Measurements from ENCODE around the gene DNAH2. TPM values are rescaled to one million over a fixed set of nuclear protein-coding genes. Genes with fewer than 3 reads are reported as not detected.

Gene DNAH2
- total and polyA plus RNA-seq, 2 of the 4 experiments (the other 2 are of a cell fraction): under 0.01 to 0.02 TPM

DNA sequence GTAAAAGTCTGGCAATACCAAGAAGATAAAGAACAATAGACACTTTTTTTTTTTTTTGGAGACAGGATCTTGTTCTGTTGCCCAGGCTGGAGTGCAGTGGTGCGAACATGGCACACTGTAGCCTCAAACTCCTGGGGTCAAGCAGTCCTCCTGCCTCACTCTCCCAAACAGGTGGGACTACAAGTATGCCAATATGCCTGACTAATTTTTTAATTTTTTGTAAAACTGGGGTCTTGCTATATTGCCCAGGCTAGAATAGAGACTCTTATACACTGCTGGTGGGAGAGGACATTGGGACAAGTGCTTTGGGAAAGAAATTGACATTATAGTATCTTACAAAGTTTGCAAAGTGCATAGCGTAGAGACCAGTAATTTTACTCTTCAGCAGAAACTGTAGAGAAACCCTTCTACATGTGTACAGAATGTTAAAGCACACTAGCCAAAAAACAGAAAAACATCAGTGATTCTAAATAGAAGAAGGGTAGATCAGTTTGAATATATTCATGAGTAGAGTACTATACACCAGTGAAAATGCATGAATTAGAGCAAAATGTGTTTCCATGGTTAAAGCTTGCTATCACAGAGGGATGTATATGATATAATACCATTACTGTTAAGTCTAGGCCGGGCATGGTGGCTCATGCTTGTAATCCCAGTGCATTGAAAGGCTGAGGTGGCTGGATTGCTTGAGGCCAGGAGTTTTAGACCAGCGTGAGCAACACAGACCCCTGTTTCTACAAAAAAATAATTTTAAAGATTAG lies 19.5 kb upstream of the DNAH2 start:
- Histone ChIP-seq H2AK5ac (ENCODE audit: low read depth, low read length) (no peak overlapping the region), H3K14ac (replicated peaks; ENCODE audit: low read depth, low read length) (no peak overlapping the region), H3K27me3 (ENCODE audit: control insufficient read depth, insufficient read depth, low read length) (no peaks in the 10 kb centered on the region), H3K9me3 (ENCODE audit: control insufficient read depth, insufficient read depth, low read length) (no peaks in the 10 kb centered on the region), H3K18ac (ENCODE audit: low read depth, low read length) (no peak overlapping the region), H3K4ac (ENCODE audit: low read depth, low read length) (no peak overlapping the region), H2AFZ (replicated peaks; ENCODE audit: low read length, poor library complexity) (no peak overlapping the region), H4K8ac (ENCODE audit: low read depth in 2 of 2, low read length in 2 of 2) (no peak overlapping the region), H3K4me3 (ENCODE audit: insufficient read depth, low read depth, low read length) (no peak overlapping the region), H3K9me1 (ENCODE audit: insufficient read depth, low read length) (no peaks in the 10 kb centered on the region), H3K23ac (ENCODE audit: low read depth, low read length) (no peak overlapping the region), H3K56ac (ENCODE audit: extremely low read depth, insufficient read depth, low read length) (no peak overlapping the region), H2BK15ac (ENCODE audit: low read depth, low read length) (no peak overlapping the region), H2BK5ac (ENCODE audit: low read depth, low read length, poor library complexity, severe bottlenecking) (no peak overlapping the region), H2BK20ac (ENCODE audit: low read depth, low read length) (no peak overlapping the region), H3K27ac (ENCODE audit: insufficient read depth, low read length) (no peak overlapping the region), H3K36me3 (ENCODE audit: control insufficient read depth, insufficient read depth, low read length) (peaks cover 13% of the 10 kb centered on the region), H3K4me2 (ENCODE audit: low read depth, low read length) (no peak overlapping the region), H4K5ac (ENCODE audit: low read depth, low read length) (no peak overlapping the region), H4K20me1 (ENCODE audit: insufficient read depth, low read length) (no peaks in the 10 kb centered on the region), H3K9ac (ENCODE audit: low read depth, low read length) (no peak overlapping the region), H2BK120ac (ENCODE audit: low read depth, low read length) (no peak overlapping the region), H3K79me1 (ENCODE audit: low read depth in 1 of 2, low read length in 2 of 2) (no peaks in the 10 kb centered on the region; a peak in 1 of 4 replicates), H2AK9ac (replicated peaks; ENCODE audit: low read depth, low read length, poor library complexity) (no peak overlapping the region), H3K4me1 (ENCODE audit: control insufficient read depth, insufficient read depth, low read length) (no peaks in the 10 kb centered on the region), H4K91ac (ENCODE audit: insufficient read depth, low read depth, low read length) (no peak overlapping the region)
- POLR2A ChIA-PET (ENCODE audit: unreplicated experiment): no interaction called here
- ATAC-seq (ENCODE audit: low read depth) (no peak), DNase-seq (no peak)
- in situ Hi-C loops (cut with MboI; ENCODE audit: low sequenced_read_pairs) (no loop called here), intact Hi-C loops (cut with micrococcal nuclease) (no loop called here), dilution Hi-C loops (cut with HindIII; ENCODE audit: low sequenced_read_pairs, unreplicated experiment) (no loop called here)
- WGBS, 2 experiments (ENCODE audit: extremely low coverage in 2 of 2, insufficient read length in 1 of 2): no CpG with 5 or more reads among the region's 4 CpGs
- no TSS peak for BruUV-seq (replicated peaks)
- CTCF ChIA-PET: no interaction called here
- TF ChIP-seq MAFK (IDR thresholded peaks at IDR 0.05; ENCODE audit: low read depth, low read length): no peak
- no peak for TF ChIP-seq FOS (IDR thresholded peaks at IDR 0.05; ENCODE audit: low read depth, low read length)
- TF ChIP-seq CHD1 (IDR thresholded peaks at IDR 0.05; ENCODE audit: low read depth, low read length): no peak
- TF ChIP-seq, protein P1, sequence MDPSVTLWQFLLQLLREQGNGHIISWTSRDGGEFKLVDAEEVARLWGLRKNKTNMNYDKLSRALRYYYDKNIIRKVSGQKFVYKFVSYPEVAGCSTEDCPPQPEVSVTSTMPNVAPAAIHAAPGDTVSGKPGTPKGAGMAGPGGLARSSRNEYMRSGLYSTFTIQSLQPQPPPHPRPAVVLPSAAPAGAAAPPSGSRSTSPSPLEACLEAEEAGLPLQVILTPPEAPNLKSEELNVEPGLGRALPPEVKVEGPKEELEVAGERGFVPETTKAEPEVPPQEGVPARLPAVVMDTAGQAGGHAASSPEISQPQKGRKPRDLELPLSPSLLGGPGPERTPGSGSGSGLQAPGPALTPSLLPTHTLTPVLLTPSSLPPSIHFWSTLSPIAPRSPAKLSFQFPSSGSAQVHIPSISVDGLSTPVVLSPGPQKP (IDR thresholded peaks at IDR 0.05; ENCODE audit: borderline replicate concordance, low read depth, low read length): no peak
- no peak for TF ChIP-seq SMC3 (IDR thresholded peaks at IDR 0.05; ENCODE audit: low read depth, low read length)
- TF ChIP-seq, protein P2, sequence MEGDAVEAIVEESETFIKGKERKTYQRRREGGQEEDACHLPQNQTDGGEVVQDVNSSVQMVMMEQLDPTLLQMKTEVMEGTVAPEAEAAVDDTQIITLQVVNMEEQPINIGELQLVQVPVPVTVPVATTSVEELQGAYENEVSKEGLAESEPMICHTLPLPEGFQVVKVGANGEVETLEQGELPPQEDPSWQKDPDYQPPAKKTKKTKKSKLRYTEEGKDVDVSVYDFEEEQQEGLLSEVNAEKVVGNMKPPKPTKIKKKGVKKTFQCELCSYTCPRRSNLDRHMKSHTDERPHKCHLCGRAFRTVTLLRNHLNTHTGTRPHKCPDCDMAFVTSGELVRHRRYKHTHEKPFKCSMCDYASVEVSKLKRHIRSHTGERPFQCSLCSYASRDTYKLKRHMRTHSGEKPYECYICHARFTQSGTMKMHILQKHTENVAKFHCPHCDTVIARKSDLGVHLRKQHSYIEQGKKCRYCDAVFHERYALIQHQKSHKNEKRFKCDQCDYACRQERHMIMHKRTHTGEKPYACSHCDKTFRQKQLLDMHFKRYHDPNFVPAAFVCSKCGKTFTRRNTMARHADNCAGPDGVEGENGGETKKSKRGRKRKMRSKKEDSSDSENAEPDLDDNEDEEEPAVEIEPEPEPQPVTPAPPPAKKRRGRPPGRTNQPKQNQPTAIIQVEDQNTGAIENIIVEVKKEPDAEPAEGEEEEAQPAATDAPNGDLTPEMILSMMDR (conservative IDR thresholded peaks at IDR 0.05; ENCODE audit: low read depth, low read length): no peak
- no peak for TF ChIP-seq BHLHE40 (IDR thresholded peaks at IDR 0.05; ENCODE audit: low read depth, low read length)
- TF ChIP-seq POLR2A (IDR thresholded peaks at IDR 0.05; ENCODE audit: low read depth, low read length): no peak
- no peak for TF ChIP-seq RCOR1 (IDR thresholded peaks at IDR 0.05; ENCODE audit: insufficient replicate concordance, low read length)
